ENCODE measurements around the gene DNAH14.

DNA sequence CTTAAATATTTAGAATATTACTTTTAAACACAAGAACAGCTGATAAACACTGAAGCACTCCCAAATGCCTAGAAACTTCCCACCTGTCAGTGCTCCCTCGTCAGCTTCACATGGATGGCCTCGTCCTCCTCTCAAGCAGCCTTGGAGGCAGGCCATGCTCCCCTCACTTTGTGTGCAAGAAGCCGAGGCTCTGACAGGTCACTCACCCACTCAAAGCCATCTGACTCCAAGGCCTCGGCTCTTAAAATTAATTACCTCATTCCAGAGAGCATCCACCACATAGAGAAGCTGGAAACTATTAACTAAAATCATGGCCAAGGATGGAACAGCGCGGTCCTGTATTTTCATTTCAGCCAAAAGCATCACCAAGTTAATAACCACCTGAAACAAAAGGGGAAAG, 480.6 kb downstream of the DNAH14 start:
- TF ChIP-seq CTCF (IDR thresholded peaks at IDR 0.05) = no peak
- no peak for TF ChIP-seq POLR2A (IDR thresholded peaks at IDR 0.05)

Data from adrenal gland (tissue), 5 donors.